NK-92 (cell line): ENCODE measurements around the gene ATP1B1.
"Not testable (repeated sequence)": the region's sequence is repeated elsewhere in the genome, so short reads cannot be mapped to it uniquely, and the experiment has no call there.

Experiments used
- DNase-seq: peaks from one replicate; lab custom pipeline; 2025; ENCODE audit not compliant: unreplicated experiment; lab: John Stamatoyannopoulos, UW

ATP1B1 gene

DNA sequence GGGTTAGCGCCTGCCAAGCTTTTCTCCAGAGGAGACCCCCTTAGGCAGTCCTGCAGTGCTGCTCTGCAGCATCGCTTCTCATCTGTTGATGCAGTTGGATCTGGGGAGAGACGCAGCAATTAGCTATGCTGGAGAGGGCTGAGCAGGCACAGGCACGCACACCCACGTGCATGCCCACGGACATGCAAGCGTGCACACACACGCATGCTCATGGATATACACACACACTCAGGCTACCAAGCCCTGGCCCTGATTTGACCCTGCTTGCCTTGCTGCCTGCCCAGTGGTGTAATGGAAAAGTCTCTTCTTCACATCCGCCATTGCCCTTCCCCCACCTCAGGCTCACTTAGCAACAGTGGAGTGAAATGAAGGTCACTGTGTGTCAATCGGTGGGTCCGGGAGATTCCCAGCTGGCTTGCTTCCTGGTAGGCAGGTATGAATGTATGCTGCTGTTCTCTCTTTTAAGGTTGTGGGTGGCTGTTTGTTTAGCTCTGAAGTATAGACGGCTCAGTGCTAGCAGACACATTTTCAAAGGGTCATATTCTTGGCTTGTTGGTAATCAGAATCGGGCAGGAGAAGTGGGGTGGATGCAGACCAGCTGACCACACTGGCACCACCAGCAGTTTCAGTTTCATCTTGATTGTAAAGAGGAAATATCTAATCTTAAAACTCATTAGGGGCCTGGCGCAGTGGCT, 9.5 kb downstream of the ATP1B1 start:
- no peak for DNase-seq

DNA sequence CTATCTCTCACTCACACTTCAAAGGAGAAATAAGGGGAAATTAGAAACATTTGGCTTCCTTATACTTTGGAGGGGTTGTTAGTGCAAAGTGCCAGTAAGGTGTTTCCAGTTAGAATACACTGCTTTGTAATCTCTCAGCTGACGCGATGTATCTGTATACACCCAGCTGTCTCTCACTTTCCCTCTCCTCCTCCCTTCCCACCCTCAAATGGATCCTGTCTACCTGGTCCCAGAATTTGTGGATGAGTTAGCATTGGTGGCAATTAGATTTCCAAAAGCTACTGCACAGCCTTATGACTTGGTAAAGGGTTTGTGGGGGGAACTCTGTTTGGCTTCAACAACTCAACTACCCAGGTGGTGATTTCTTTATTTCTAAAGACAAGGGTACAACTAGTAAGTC, 10.5 kb downstream of the ATP1B1 start:
- no peak for DNase-seq

DNA sequence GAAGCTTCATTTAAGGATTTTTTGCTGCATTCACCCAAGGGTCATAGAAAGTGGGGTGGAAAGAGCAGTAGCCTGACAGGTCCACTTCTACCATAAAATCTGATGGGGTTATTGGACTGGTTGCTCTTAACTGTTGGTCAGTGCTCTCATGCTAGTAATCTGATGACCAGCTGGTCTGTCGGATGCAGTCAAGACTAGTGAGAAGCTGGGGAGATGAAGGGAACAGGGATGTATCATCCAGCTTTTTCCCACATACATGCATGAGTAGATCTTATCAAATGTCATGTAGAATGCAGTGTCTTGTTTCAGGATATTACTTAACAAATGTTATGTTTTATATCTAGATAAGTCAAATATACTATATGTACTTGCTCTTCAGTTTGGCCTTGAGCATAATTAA, 11.1 kb downstream of the ATP1B1 start:
- DNase-seq = no peak

DNA sequence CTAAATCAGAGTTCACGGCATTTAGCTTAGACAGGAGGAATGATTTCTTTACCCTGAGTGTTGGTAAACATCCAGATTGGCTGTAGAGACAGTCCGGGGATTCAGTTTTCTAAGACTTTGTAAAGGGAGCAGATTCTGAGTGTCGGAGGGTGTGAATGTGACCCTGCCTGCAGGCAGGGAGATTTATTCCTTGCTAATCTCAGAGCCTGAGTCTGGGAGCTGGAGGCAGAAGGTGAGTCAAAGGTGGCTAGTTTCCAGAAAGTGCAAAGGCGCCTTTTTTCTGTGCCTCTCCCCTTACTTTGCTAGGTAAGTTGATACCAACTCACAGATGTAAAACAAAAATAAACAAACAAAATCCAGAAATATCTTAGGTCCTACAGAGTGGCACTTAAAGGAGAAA, 11.7 kb downstream of the ATP1B1 start:
- DNase-seq = no peak

DNA sequence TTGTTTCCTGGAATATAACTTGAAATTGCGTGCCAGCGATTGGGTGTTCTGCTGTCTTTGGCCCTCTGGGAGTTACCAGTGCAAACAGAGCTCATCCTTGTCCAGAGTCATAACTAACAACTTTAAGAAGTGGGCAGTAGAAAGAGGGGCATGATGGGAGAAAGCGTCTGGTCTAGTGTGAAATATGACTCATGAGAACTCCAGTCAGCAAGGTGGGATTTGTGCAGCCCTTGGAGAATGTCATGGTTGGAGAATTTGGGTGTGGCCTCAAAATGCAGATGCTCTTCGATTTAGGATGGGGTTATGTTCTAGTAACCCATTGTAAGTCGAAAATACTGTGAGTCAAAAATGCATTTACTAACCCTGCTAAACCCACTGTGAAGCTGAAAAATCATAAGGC, 12.9 kb downstream of the ATP1B1 start:
- DNase-seq = no peak

DNA sequence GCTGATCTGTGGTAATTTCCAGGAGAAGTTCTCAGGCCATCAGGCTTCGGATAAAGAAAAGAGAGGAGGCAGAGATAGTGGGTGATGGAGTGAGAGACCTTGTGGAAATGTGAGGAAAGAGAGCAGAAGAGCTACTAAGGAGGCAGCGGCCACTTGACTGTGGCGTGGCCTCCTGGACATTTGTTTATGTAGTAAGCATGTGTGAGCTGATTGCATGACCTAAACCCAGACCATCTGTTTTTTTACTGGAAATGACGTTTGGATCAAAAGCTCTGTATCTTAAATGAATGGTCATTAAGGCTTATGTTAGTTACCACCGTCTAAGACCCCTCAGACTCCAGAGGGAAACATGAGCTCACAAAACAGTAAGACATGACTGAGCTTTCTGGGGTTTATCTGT, 13.6 kb downstream of the ATP1B1 start:
- DNase-seq = no peak

DNA sequence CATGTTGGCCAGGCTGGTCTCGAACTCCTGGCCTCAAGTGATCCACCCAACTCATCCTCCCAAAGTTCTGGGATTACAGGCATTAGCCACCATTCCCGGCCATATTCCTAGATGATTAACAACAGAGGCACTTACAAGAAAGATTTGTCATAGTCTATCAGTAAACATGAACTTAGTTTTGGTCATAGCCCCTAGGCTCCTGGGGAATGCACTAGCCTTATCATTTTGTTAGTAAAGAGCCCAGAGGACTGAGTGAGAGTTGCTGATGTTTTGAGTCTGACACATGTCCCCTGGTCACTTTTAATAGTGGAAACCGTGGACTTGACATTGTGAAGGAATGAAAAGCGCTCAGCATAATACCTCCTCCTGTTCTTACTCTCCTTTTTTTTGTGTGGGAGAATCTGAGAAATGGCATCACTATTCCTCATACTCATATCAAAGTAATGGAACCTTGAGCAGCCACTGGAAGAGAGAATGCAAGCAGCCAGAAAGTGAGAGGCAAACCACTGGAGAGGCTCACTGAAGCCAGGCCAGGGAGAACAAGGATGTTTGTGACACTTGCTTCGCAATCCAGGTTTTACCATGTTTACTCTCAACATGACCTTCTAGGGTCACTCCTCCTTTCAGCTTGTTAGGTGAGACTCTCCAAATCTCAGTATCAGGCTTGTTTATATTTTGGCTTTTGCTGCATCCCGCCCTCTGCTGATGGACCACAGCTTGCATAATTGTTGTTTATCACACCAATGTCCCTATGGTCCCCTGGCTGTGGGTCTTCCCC, 14.8 kb downstream of the ATP1B1 start:
- DNase-seq = no peak

DNA sequence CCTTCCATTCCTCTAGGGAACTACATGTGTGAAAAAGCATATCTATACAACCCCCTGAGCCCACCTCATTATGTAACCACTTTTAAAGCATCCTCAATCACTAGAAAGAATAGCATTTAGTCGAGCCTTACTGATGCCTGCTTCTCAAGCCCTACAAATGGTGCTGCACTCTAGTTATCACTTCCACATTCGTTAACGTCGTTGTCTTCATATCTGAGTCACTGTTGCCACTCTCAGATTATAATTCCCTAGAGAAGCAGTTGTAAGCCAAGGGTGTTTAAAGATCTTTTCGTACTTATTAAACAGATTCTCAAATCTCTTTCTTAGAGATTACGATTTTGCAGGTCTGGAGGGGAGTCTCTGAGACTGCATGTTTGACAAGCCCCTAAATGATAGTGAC, 16.5 kb downstream of the ATP1B1 start:
- DNase-seq = no peak

DNA sequence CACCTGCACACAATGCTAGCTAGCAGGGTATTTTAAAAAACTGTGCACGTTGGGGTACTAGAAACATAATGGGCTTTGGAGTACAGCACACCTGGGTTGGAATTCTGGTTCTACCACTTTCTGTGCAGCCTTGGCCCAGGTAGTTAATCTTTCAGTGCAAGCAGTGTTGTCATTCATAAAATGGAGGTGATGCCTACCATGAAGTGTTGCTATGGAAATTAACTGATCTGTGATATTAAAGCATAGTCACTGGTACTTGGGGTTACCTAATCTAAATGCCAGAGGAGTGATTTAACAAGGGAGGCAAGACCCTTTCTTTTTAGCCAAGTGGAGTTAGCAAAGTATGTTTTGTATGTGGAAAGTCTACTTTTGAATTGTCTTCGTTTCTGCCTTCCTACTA, 18.0 kb downstream of the ATP1B1 start:
- no peak for DNase-seq

DNA sequence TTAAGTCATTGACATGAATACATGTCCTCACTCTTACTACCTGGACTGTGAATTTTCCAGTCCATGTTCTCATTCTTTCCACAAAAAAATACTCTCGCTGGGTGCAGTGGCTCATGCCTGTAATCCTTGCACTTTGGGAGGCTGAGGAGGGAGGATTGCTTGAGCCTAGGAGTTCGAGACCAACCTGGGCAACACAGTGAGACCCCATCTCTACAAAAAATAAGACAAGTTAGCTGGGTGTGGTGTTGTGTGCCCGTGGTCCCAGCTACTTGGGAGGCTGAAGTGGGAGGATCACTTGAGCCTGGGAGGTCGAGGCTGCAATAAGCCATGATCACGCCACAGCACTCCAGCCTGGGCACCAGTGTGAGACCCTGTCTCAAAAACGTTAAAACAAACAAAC, 19.1 kb downstream of the ATP1B1 start:
- not testable (repeated sequence) for DNase-seq

DNA sequence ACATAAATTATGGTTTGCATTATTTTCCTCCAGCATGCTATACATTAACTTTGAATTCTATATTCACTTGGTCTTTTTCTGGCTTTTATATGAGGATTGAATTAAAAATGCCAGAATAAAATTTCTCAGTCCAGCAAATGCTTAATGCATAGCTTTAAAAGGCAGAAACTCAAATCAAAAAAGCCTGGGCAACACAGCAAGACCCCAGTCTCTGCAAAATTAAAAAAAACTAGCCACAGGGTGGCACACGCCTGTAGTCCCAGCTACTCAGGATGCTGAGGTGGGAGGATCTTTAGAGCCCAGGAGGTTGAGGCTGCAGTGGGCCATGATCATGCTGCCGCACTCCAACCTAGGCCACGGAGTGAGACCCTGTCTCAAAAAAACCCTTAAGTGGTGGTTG, 19.8 kb downstream of the ATP1B1 start:
- DNase-seq = no peak

DNA sequence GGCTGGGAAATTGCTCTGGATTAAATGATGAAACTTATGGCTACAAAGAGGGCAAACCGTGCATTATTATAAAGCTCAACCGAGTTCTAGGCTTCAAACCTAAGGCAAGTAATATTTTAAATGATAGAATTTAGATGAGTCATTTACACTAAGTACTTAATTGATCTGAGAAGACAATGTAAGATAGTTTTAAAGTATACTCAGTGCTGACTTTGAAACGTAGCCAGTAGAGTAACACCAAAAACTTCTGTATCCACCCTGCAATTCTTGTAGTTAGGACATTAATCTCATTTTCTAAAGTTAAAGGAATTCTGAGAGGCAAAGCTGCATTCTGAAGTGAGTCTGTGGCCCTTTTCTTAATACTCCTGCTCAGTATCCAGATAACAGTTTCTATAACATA, 20.8 kb downstream of the ATP1B1 start:
- DNase-seq = no peak

DNA sequence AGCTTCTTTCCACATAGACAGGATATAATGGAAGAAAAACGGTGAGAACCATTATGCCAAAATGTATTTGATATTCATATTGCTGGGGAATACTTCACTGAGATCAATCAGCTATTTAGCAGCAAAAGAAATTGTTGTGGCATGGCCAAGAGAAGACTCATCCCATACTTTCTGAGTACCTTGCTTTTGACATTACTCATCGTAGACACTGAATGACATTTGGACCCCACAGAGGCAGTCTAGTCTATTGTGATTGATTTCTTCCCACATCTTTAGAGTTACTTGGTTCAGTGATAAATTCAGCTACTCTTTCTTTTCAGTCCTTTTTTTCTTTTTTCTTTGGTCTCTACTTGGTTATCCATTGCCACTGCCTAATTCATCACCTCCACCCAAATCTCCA, 22.1 kb downstream of the ATP1B1 start:
- no peak for DNase-seq

DNA sequence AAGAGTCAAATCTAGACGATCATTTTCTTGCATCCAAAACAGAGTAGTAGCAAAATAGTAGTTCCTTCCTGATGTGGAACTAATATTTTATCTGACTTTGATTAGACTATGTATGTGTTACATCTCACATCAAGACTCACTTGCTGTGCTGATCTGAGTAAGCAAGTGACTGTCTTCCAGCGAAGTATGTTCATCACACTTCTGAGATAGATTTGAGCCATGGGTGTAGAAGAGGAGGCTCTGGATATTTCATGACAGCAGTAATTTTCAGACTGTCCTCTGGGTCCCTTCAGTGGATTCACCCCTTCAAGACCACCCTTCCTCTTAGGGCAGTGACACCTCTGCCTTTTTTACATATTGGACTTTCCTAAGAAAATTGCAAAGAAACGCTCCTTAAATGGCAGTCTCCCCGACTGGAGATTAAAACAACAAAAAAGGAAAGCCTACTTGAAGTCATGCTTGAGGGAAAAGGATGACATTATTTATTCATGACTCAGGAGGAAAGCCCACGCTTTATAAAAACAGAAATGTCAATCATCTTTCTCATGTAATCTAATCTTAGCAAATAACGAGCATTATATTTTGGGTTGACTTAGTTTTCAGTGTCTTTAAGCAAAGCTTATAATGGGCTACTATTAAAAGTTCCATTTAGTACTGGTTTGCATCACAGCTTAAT, 22.8 kb downstream of the ATP1B1 start:
- no peak for DNase-seq

DNA sequence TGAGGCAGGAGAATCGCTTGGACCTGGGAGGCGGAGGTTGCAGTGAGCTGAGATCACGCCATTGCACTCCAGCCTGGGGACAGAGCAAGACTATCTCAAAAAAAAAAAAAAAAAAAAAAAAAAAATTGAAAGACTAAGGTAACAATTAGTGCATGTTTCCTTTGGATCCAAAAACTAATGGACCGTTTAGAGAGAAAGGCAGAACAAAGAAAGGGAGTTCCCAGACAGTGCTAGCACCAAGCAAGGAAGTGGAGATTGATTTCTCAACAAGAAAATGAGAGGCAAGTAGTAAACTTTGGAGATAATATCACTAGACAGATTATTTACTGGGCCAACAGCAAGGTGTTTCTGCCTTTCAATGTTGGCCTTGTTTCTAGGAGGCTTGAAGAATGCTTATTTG, 24.2 kb downstream of the ATP1B1 start:
- no peak for DNase-seq

DNA sequence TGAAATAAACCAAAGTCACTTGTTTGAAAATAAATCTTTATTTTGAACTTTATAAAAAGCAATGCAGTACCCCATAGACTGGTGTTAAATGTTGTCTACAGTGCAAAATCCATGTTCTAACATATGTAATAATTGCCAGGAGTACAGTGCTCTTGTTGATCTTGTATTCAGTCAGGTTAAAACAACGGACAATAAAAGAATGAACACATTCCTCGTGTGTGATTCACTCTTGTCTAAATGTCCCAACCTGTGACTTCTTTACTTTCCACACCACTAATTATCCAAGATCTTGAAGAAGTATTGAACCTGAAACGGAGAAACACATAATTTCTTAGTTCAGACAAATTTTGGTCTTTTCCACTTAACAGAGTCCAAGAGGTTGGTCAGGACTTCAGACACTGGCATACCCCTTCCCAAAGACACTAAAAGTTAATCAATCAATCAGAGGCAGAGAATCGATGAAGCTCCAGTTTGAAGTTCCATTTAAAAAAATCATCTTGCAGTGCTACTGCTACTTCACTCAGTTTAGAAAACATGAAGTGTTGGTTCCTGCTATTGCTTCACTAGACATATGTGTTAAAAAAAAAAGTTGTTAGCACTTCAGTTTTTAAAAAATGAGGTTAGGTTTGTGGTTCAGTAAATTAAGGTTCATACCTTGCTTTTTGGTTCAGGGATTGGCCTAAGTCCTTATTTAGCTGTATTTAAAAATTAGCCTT, 26.2 kb downstream of the ATP1B1 start:
- DNase-seq = no peak

DNA sequence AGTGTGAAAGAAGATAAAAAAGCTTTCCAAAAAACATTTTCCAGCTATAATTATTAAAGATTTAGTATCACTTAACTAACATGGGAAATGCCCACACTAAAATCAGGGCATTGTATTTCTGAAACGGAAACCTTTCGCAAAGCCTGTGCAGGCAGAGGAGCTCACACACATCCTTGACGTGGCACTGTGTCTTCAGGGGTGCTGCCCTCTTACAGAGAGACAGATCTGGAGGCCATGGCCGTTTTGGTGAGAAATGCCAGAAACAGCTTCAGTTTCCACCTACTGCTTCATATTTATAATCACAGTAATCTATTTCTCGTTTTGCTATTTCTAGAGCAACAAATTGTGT, 26.7 kb downstream of the ATP1B1 start:
- DNase-seq = no peak

DNA sequence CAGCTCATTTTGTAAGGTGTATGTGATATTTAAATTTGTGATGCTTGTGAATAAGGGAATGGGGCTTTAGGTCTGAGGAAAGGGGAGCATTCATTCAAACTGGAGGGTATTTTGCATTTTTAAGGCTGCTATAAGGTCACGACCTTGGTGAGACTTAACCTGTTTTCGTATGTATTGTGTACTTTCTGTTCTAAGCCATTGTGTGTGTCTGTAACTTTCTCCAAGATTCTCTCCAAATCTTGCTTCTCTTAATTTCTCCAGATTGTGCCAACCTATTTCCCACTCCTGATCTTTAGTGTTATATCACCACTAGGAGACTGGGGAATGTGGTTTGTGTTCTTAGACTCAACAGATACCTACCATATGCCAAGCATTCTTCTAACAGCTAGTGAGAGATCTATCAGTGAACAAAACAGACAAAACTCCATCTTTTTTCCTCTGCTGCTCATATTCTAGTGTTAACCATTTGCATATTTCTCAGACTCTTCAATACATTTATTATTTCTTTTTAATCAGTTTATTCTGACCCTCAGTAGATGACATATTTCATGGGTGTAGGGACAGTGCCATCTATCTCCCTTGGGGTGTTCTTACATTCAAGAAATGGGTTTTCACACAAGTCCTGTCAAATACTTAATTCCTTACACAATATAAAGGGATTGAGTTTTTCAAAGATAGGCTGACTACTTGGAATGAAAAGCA, 27.5 kb downstream of the ATP1B1 start:
- DNase-seq = no peak

DNA sequence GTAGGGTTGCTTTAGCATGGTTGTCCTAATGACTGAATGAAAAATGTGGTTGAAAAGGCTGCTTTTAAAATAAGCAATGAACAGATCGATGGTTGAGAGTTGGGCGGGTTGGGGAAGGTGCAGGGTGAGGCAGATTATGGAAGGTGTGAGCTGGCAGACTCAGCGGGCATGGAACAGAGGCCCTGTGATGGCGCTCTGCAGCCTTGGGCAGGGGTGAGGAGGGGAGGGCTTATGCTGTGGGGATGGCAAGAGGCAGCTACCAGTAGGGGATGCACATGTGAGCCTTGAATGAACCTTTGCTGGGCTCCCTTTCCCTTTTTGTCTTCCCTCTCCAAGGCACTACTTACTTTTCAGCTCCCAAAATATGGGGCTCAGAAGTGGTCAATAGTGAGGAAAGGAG, 30.9 kb downstream of the ATP1B1 start:
- no peak for DNase-seq

DNA sequence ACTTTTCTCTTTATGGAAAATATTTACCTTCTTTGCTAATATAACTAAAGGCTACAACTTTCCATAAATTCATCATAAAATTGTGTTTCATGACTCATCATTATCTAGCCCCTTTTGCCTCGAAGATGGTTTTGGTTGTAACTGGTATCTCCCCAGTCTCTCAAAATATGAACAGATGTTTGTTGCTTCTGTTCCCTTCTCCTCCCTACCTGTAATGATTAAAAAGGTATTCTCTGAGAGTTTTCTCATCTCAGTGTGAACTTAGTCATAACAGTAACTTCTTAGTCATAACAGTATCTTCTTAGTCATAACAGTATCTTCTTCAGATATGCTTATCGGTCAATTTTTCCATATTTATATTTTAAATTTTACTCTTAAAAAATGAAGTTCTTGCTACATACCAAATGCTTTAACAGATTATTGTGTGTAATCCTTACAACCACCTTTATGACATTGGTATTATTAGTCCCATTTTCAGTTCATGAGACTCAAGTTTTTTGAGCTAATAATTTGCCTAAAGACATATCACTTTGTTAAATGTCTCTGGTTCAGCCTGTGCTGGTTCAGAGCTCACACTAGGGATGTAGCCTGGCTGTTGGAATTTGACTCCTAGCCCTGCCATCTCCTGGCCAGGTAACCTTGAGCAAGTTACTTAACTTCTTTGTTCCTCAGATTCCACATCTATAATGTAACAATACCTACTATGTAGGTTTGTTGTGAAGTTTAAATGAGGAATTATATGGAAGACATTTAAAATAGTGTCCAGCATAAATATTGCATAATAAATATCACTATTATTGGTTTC, 32.6 kb downstream of the ATP1B1 start:
- no peak for DNase-seq
